Sigmoid colon (tissue), 7 donors: Measurements from ENCODE around the gene SBK3. TPM values are rescaled to one million over a fixed set of nuclear protein-coding genes. Genes with fewer than 3 reads are reported as not detected.
A peak's percentile ranks its signal among the peaks of the same experiment; 100 is the strongest.

ENCODE experiments used
- DNase-seq: peaks from one replicate; pipeline ENCODE4 v3.0.0-alpha.2; 2019
- H3K27ac ChIP-seq, 4 donors: fragments of 200-600 bp; sonication (generic); one replicate each; pipeline ENCODE4 v1.5.1; 2016 to 2019; ENCODE audit warnings: mild to moderate bottlenecking in 1 of 4
- H3K27me3 ChIP-seq, 3 donors: fragments of 200-600 bp; sonication (generic); one replicate each; pipeline ENCODE4 v1.5.1; 2019; ENCODE audit warnings: mild to moderate bottlenecking in 1 of 3
- H3K36me3 ChIP-seq, 4 donors: fragments of 200-600 bp; sonication (generic); one replicate each; pipeline ENCODE4 v1.5.1; 2016 to 2019
- H3K4me1 ChIP-seq, 4 donors: fragments of 200-600 bp; sonication (generic); one replicate each; pipeline ENCODE4 v1.5.1; 2017 to 2019
- H3K4me3 ChIP-seq, 4 donors: fragments of 200-600 bp; sonication (generic); one replicate each; pipeline ENCODE4 v1.5.1; 2017 to 2019; ENCODE audit warnings: mild to moderate bottlenecking in 2 of 4, moderate library complexity in 1 of 4
- H3K9me3 ChIP-seq, 4 donors: fragments of 200-600 bp in 3 of 4; sonication (generic) in 3 of 4; one replicate each; pipeline versions ENCODE4 v1.5.1 to v1.6.1; 2013 to 2019
- CTCF ChIP-seq, 4 experiments: fragments of 450-650 bp in 3 of 4; fragments of 200-600 bp in 1 of 4; IDR thresholded peaks; one replicate each; pipeline ENCODE4 v1.5.1; 2016 to 2019; ENCODE audit warnings: antibody characterized with exemption in 4 of 4, mild to moderate bottlenecking in 3 of 4, moderate library complexity in 2 of 4
- EP300 ChIP-seq, 4 donors: sonication (generic); formaldehyde crosslinking; IDR thresholded peaks; one replicate each; pipeline ENCODE4 v1.6.1; 2017; ENCODE audit warnings: antibody characterized with exemption in 4 of 4
- POLR2A ChIP-seq, 2 donors: fragments of 450-650 bp; IDR thresholded peaks; one replicate each; pipeline ENCODE4 v1.6.1; 2016; ENCODE audit warnings: antibody characterized with exemption in 2 of 2, mild to moderate bottlenecking in 2 of 2, moderate library complexity in 2 of 2
- POLR2AphosphoS5 ChIP-seq, 4 donors: sonication (generic); formaldehyde crosslinking; IDR thresholded peaks; one replicate each; pipeline ENCODE4 v1.6.1; 2017; ENCODE audit warnings: antibody characterized with exemption in 4 of 4
- WGBS, 2 donors: extraction: QIAGEN DNeasy Blood & Tissue Kit; methylation state at CpG; one replicate each; pipeline ENCODE4 v1.1.7; 2013; 5-methylcytosine and 5-hydroxymethylcytosine counted together
- intact Hi-C: fragments of 100-400 bp; cut with DNase I; formaldehyde crosslinking; loops from one replicate; pipeline ENCODE4 v1.15.1; 2023
- polyA plus RNA-seq, 3 donors: library from polyadenylated mRNA; stranded (reverse); fragments of 200-250 nt; gene quantifications; one replicate each; pipeline ENCODE4 v1.2.3, GENCODE V29; 2013
- total RNA-seq, 4 donors: library from RNA; depleted of rRNA; stranded (reverse); fragments of >200 nt; gene quantifications; one replicate each; pipeline ENCODE4 v1.1.0, GENCODE V29; 2016
- donor health status: healthy with polysubstance abuse.
- donor health status: Bipolar disorder and iron deficiency.
- donor health status: healthy.

The SBK3 gene
- total and polyA plus RNA-seq, 7 donors: 0.23 to 0.36 TPM; not detected in 5

- peak overlapping the region; percentile 86 to 94 (median 90) for H3K27ac ChIP-seq
- intact Hi-C loops: loop anchor here (1.0 to 2.0 kb wide), 2 partner anchors 54 to 64 kb away; no protein-coding TSS in a partner anchor
- H3K36me3 ChIP-seq: peaks cover 0 to 25% (median 19%) of the 10 kb centered on the region in 4 donors
- 15 to 37% methylated on average over 12 of the region's 12 CpGs for WGBS, 2 donors
- H3K9me3 ChIP-seq: no peaks in the 10 kb centered on the region
- TF ChIP-seq POLR2A (IDR thresholded peaks at IDR 0.05): no peak
- TF ChIP-seq CTCF (IDR thresholded peaks at IDR 0.05): no peak
- TF ChIP-seq EP300 (IDR thresholded peaks at IDR 0.05): no peak
- TF ChIP-seq POLR2AphosphoS5 (IDR thresholded peaks at IDR 0.05): no peak
- peak overlapping the region; percentile 71 to 90 (median 85) for H3K4me3 ChIP-seq
- H3K27me3 ChIP-seq: no peaks in the 10 kb centered on the region
- H3K4me1 ChIP-seq: peaks cover 0 to 37% (median 29%) of the 10 kb centered on the region in 4 donors
- DNase-seq: no peak
These were observed 35.9 kb upstream of the SBK3 start for GRCh38 chr19:55581145-55581822.

GRCh38 chr19:55580628-55581144 lies 35.3 kb upstream of the SBK3 start, which contains the start of gene ZNF579:
Gene ZNF579, minus strand, starts transcription at chr19:55580848. Its CDS starts 1,209 bp downstream, at chr19:55579639.
- peak; percentile 93 for DNase-seq
- Histone ChIP-seq H3K9me3 (no peaks in the 10 kb centered on the region), H3K27ac (peak within 1 kb of the TSS; percentile 86 to 94 (median 90)), H3K27me3 (no peaks in the 10 kb centered on the region), H3K36me3 (peaks cover 0 to 25% (median 19%) of the 10 kb centered on the region in 4 donors), H3K4me1 (peaks cover 0 to 31% (median 23%) of the 10 kb centered on the region in 4 donors), H3K4me3 (peak within 1 kb of the TSS; percentile 71 to 90 (median 85))
- intact Hi-C loops: loop anchor here (1.0 to 2.0 kb wide), 2 partner anchors 54 to 63 kb away; no protein-coding TSS in a partner anchor
- WGBS, 2 donors: 1% methylated on average over 24 of the region's 24 CpGs
- TF ChIP-seq POLR2AphosphoS5 (IDR thresholded peaks at IDR 0.05) (peak in 2 of 4 donors; percentile 46 to 49), POLR2A (IDR thresholded peaks at IDR 0.05) (no peak)

- intact Hi-C loops: loop anchor here (2.0 kb wide), 1 partner anchor 55 kb away; no protein-coding TSS in a partner anchor
- peak overlapping the region; percentile 86 to 94 (median 90) for H3K27ac ChIP-seq
- DNase-seq: no peak
- H3K27me3 ChIP-seq: no peaks in the 10 kb centered on the region
- H3K4me1 ChIP-seq: peaks cover 0 to 25% (median 18%) of the 10 kb centered on the region in 4 donors
- TF ChIP-seq EP300 (IDR thresholded peaks at IDR 0.05): no peak
- no peak for TF ChIP-seq POLR2A (IDR thresholded peaks at IDR 0.05)
- no peak for TF ChIP-seq CTCF (IDR thresholded peaks at IDR 0.05)
- TF ChIP-seq POLR2AphosphoS5 (IDR thresholded peaks at IDR 0.05): no peak
- peaks cover 0 to 25% (median 19%) of the 10 kb centered on the region in 4 donors for H3K36me3 ChIP-seq
- no peaks in the 10 kb centered on the region for H3K9me3 ChIP-seq
- WGBS, 2 donors: 9 to 14% methylated on average over 20 of the region's 20 CpGs
- peak overlapping the region; percentile 71 to 90 (median 85) for H3K4me3 ChIP-seq
These were observed 34.7 kb upstream of the SBK3 start for GRCh38 chr19:55579766-55580621.

DNA sequence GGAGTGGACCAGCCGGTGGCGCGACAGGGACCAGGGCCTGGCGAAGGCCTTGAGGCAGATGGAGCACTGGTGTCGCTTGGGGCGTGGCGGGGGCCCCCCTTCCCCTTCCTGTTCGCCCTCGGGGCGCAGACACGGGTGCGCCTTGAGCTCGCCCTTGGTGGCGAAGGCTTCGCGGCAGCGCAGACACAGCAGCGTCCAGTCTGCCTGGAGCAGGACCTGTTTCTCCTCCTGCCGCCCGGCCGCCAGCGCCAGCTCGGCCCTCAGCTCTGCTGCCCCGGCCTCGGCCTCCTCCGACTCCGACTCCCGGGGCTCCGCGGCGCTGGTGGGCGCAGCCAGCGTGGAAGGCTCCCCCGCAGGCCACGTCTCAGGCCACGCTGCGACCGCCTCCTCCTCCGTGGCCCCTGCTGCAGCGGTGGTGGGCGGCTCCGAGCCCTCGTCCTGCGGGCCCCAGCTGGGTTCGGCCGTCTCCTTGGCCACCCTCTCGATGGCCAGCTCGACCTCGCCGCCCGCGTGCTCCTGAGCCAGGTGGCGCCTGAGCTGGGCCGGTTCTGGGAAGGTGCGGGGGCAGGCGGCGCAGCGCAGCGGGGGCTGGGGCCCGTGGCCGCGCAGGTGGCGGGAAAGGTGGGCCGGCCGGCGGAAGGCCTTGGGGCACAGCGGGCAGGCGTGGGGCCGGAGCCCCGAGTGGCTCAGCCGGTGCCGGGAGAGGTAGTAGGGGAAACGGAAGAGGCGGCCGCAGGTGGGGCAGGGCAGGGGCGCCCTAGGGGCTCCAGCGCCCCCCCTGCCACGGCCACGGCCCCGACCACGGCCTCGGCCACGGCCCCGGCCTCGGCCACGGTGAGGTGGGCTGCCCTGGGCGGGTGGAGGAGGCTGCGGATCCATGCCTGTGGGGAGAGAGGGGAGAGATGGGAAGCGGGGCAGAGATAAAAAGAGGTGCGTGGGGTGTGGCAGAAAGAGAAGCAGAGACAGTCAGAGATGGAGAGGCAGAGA lies 33.7 kb upstream of the SBK3 start:
- TF ChIP-seq EP300 (IDR thresholded peaks at IDR 0.05) (no peak), CTCF (IDR thresholded peaks at IDR 0.05) (no peak), POLR2AphosphoS5 (IDR thresholded peaks at IDR 0.05) (no peak), POLR2A (IDR thresholded peaks at IDR 0.05) (no peak)
- 95% methylated on average over 90 of the region's 90 CpGs for WGBS, 2 donors
- Histone ChIP-seq H3K9me3 (no peaks in the 10 kb centered on the region), H3K27ac (peak overlapping the region in 3 of 4 donors; percentile 86 to 94 (median 89)), H3K36me3 (peaks cover 0 to 25% (median 19%) of the 10 kb centered on the region in 4 donors), H3K4me3 (peak overlapping the region in 2 of 4 donors; percentile 71 to 85), H3K27me3 (no peaks in the 10 kb centered on the region), H3K4me1 (peaks cover 0 to 25% (median 18%) of the 10 kb centered on the region in 4 donors)
- no peak for DNase-seq
- intact Hi-C loops: no loop called here
